ENCODE measurements around the gene PLCXD3. TPM values are rescaled to one million over a fixed set of nuclear protein-coding genes. Genes with fewer than 3 reads are reported as not detected.

PLCXD3 gene
- total RNA-seq, 1 experiment from 2014 or later, result 0.10 TPM

- TF ChIP-seq TCF7L2 (IDR thresholded peaks at IDR 0.05; ENCODE audit: low read depth, low read length) (no peak), CTCF (IDR thresholded peaks at IDR 0.05) (no peak), POLR2AphosphoS5 (IDR thresholded peaks at IDR 0.05; ENCODE audit: low read depth, low read length) (no peak), REST (IDR thresholded peaks at IDR 0.05; ENCODE audit: insufficient read depth in 1 of 2, low read depth in 2 of 2, low read length in 1 of 2) (no peak), SIN3A (IDR thresholded peaks at IDR 0.05; ENCODE audit: borderline replicate concordance, insufficient read depth, low read depth, low read length) (no peak)
- no peaks in the 10 kb centered on the region for H3K4me1 ChIP-seq (ENCODE audit: control insufficient read depth, insufficient read depth, low read length)
- no peak overlapping the region for H3K4me3 ChIP-seq (ENCODE audit: low read depth in 2 of 2, low read length in 2 of 2)
- no peaks in the 10 kb centered on the region for H3K27me3 ChIP-seq (ENCODE audit: control insufficient read depth, insufficient read depth, low read length)
- intact Hi-C loops (cut with micrococcal nuclease; ENCODE audit: unreplicated experiment), result no loop called here
- H3K9me3 ChIP-seq (ENCODE audit: control insufficient read depth, insufficient read depth, low read depth, low read length), result no peaks in the 10 kb centered on the region
- H3K27ac ChIP-seq (ENCODE audit: low read length), result no peak overlapping the region
- no peaks in the 10 kb centered on the region for H3K36me3 ChIP-seq (ENCODE audit: control insufficient read depth, insufficient read depth, low read length)
- BruUV-seq (replicated peaks), result no TSS peak
- POLR2A ChIA-PET, result no interaction called here
- in situ Hi-C loops (cut with HindIII; ENCODE audit: low pct_unique_long_range_greater_than_20kb, low sequenced_read_pairs), result no loop called here
- CTCF ChIA-PET, result no interaction called here
- DNase-seq (ENCODE audit: low read depth, low spot score) (no peak), ATAC-seq (no peak)
Measured at GRCh38 chr5:41371738-41372137, 138.7 kb downstream of the PLCXD3 start.

GRCh38 chr5:41370482-41370881, 139.9 kb downstream of the PLCXD3 start:
- intact Hi-C loops (cut with micrococcal nuclease; ENCODE audit: unreplicated experiment), result no loop called here
- in situ Hi-C loops (cut with HindIII; ENCODE audit: low pct_unique_long_range_greater_than_20kb, low sequenced_read_pairs), result no loop called here

More at GRCh38 chr5:41370482-41370881, 139.9 kb downstream of the PLCXD3 start:
- CTCF ChIA-PET, result no interaction called here
- TF ChIP-seq CTCF (IDR thresholded peaks at IDR 0.05), result no peak
- POLR2A ChIA-PET, result no interaction called here
- no peak overlapping the region for H3K27ac ChIP-seq (ENCODE audit: low read length)
- no peaks in the 10 kb centered on the region for H3K9me3 ChIP-seq (ENCODE audit: control insufficient read depth, insufficient read depth, low read depth, low read length)
- H3K4me1 ChIP-seq (ENCODE audit: control insufficient read depth, insufficient read depth, low read length), result no peaks in the 10 kb centered on the region
- BruUV-seq (replicated peaks), result no TSS peak
- no peak for DNase-seq (ENCODE audit: low read depth, low spot score)
- H3K4me3 ChIP-seq (ENCODE audit: low read depth in 2 of 2, low read length in 2 of 2), result no peak overlapping the region
- no peaks in the 10 kb centered on the region for H3K27me3 ChIP-seq (ENCODE audit: control insufficient read depth, insufficient read depth, low read length)
- H3K36me3 ChIP-seq (ENCODE audit: control insufficient read depth, insufficient read depth, low read length), result no peaks in the 10 kb centered on the region
- ATAC-seq, result no peak

Measured in Panc1 (cell line).